Mesendoderm (in vitro differentiated cells): ENCODE data around the gene PTGR3.

ENCODE experiments used
- DNase-seq: peaks from one replicate; pipeline ENCODE4 v3.0.0; 2013
- H2AK5ac ChIP-seq: 2 replicates; pipeline ENCODE4 v1.6.1; 2013; ENCODE audit warnings: low read length, inconsistent platforms
- H2BK120ac ChIP-seq: 2 replicates; pipeline ENCODE4 v1.6.1; 2013; ENCODE audit warnings: low read depth, mild to moderate bottlenecking, low read length, moderate library complexity, mixed read lengths
- H2BK15ac ChIP-seq: replicated peaks from 2 replicates; pipeline ENCODE4 v1.6.1; 2013; ENCODE audit warnings: low read depth, mild to moderate bottlenecking, moderate library complexity
- H2BK5ac ChIP-seq: 2 replicates; pipeline ENCODE4 v1.6.1; 2013; ENCODE audit warnings: low read length, inconsistent platforms
- H3K18ac ChIP-seq: 2 replicates; pipeline ENCODE4 v1.6.1; 2013; ENCODE audit warnings: mild to moderate bottlenecking, low read length, mixed read lengths
- H3K23ac ChIP-seq: one replicate; pipeline ENCODE4 v1.6.1; 2013; ENCODE audit warnings: low read length
- H3K27ac ChIP-seq: 2 replicates; pipeline ENCODE4 v1.5.1; 2013; ENCODE audit warnings: low read depth, mild to moderate bottlenecking, inconsistent platforms, low read length, moderate library complexity
- H3K27me3 ChIP-seq: 2 replicates; pipeline ENCODE4 v1.6.1; 2013; ENCODE audit warnings: low read length, control low read depth, mild to moderate bottlenecking, inconsistent platforms; ENCODE audit not compliant: insufficient read depth, poor library complexity
- H3K36me3 ChIP-seq: 2 replicates; pipeline ENCODE4 v1.6.1; 2013; ENCODE audit warnings: low read length, inconsistent platforms; ENCODE audit not compliant: control insufficient read depth, insufficient read depth
- H3K4ac ChIP-seq: one replicate; pipeline ENCODE4 v1.6.1; 2013; ENCODE audit warnings: low read depth, mild to moderate bottlenecking, low read length, moderate library complexity
- H3K4me1 ChIP-seq: 2 replicates; pipeline ENCODE4 v1.6.1; 2013; ENCODE audit warnings: low read depth, low read length, inconsistent platforms; ENCODE audit not compliant: control insufficient read depth
- H3K4me2 ChIP-seq: 2 replicates; pipeline ENCODE4 v1.6.1; 2013; ENCODE audit warnings: low read length
- H3K4me3 ChIP-seq: 2 replicates; pipeline ENCODE4 v1.5.1; 2013; ENCODE audit warnings: mild to moderate bottlenecking, low read length
- H3K56ac ChIP-seq: one replicate; pipeline ENCODE4 v1.6.1; 2013; ENCODE audit warnings: low read length
- H3K79me1 ChIP-seq: 2 replicates; pipeline ENCODE4 v1.6.1; 2013; ENCODE audit warnings: low read length, inconsistent platforms
- H3K79me2 ChIP-seq: 2 replicates; pipeline ENCODE4 v1.6.1; 2013; ENCODE audit warnings: mild to moderate bottlenecking, low read length; ENCODE audit not compliant: control insufficient read depth, insufficient read depth
- H3K9ac ChIP-seq: 2 replicates; pipeline ENCODE4 v1.6.1; 2013; ENCODE audit warnings: low read length, inconsistent platforms
- H4K5ac ChIP-seq: one replicate; pipeline ENCODE4 v1.6.1; 2013; ENCODE audit warnings: low read length
- H4K8ac ChIP-seq: one replicate; pipeline ENCODE4 v1.6.1; 2013; ENCODE audit warnings: low read depth, mild to moderate bottlenecking, control low read depth, low read length, moderate library complexity
- WGBS: extraction: QIAGEN DNeasy Blood & Tissue Kit; methylation state at CpG from one replicate; pipeline ENCODE4 v1.1.7; 2013; ENCODE audit warnings: low lambda C conversion rate, missing lambda C conversion rate; ENCODE audit not compliant: insufficient coverage; ENCODE audit errors: extremely low coverage; 5-methylcytosine and 5-hydroxymethylcytosine counted together

The PTGR3 gene

GRCh38 chr18:75215663-75216062 is 6.7 kb upstream of the PTGR3 start:
- Histone ChIP-seq H2BK120ac (no peak overlapping the region), H3K4ac (no peak overlapping the region), H3K56ac (no peak overlapping the region), H3K79me2 (no peaks in the 10 kb centered on the region), H3K79me1 (no peaks in the 10 kb centered on the region), H3K27me3 (peaks cover 5% of the 10 kb centered on the region), H3K4me2 (no peak overlapping the region), H3K36me3 (no peaks in the 10 kb centered on the region), H4K8ac (no peak overlapping the region), H3K9ac (no peak overlapping the region), H2BK15ac (no peak overlapping the region), H3K4me1 (no peaks in the 10 kb centered on the region), H3K4me3 (no peak overlapping the region), H2AK5ac (no peak overlapping the region), H3K18ac (no peak overlapping the region), H3K23ac (no peak overlapping the region), H2BK5ac (no peak overlapping the region), H3K27ac (no peak overlapping the region), H4K5ac (no peak overlapping the region)
- no peak for DNase-seq
- WGBS = no CpG with 5 or more reads among the region's 4 CpGs

GRCh38 chr18:75214766-75215510 is 6.0 kb upstream of the PTGR3 start:
- Histone ChIP-seq H2BK15ac (no peak overlapping the region), H4K8ac (no peak overlapping the region)
- no CpG with 5 or more reads among the region's 12 CpGs for WGBS

GRCh38 chr18:75214332-75214690 is 5.4 kb upstream of the PTGR3 start:
- Histone ChIP-seq H4K8ac (no peak overlapping the region), H3K36me3 (no peaks in the 10 kb centered on the region), H3K27me3 (peaks cover 5% of the 10 kb centered on the region), H3K79me1 (no peaks in the 10 kb centered on the region), H3K56ac (no peak overlapping the region), H3K18ac (no peak overlapping the region), H2BK120ac (no peak overlapping the region), H3K4ac (no peak overlapping the region), H3K9ac (no peak overlapping the region), H2BK15ac (no peak overlapping the region), H3K4me1 (no peaks in the 10 kb centered on the region), H3K4me2 (no peak overlapping the region), H2AK5ac (no peak overlapping the region), H3K4me3 (no peak overlapping the region), H2BK5ac (no peak overlapping the region), H4K5ac (no peak overlapping the region), H3K23ac (no peak overlapping the region), H3K27ac (no peak overlapping the region), H3K79me2 (no peaks in the 10 kb centered on the region)
- no peak for DNase-seq
- no CpG with 5 or more reads among the region's 5 CpGs for WGBS

More at GRCh38 chr18:75214766-75215510, 6.0 kb upstream of the PTGR3 start:
- no peak overlapping the region for H2AK5ac ChIP-seq
- peaks cover 5% of the 10 kb centered on the region for H3K27me3 ChIP-seq
- no peak overlapping the region for H3K27ac ChIP-seq
- no peak overlapping the region for H3K4ac ChIP-seq
- no peak overlapping the region for H3K56ac ChIP-seq
- no peak for DNase-seq
- H3K79me2 ChIP-seq = no peaks in the 10 kb centered on the region
- H3K4me2 ChIP-seq = no peak overlapping the region
- H4K5ac ChIP-seq = no peak overlapping the region
- no peaks in the 10 kb centered on the region for H3K79me1 ChIP-seq
- no peaks in the 10 kb centered on the region for H3K4me1 ChIP-seq
- H3K36me3 ChIP-seq = no peaks in the 10 kb centered on the region
- H3K18ac ChIP-seq = no peak overlapping the region
- H3K4me3 ChIP-seq = no peak overlapping the region
- no peak overlapping the region for H2BK5ac ChIP-seq
- H2BK120ac ChIP-seq = no peak overlapping the region
- no peak overlapping the region for H3K9ac ChIP-seq
- H3K23ac ChIP-seq = peak overlapping the region; percentile 60

- H3K36me3 ChIP-seq = no peaks in the 10 kb centered on the region
- H3K4me2 ChIP-seq = no peak overlapping the region
- no peak overlapping the region for H3K4ac ChIP-seq
- no peak overlapping the region for H3K9ac ChIP-seq
- WGBS = no CpG with 5 or more reads among the region's 5 CpGs
- H4K5ac ChIP-seq = no peak overlapping the region
- no peak for DNase-seq
- H2AK5ac ChIP-seq = no peak overlapping the region
- no peak overlapping the region for H3K18ac ChIP-seq
- H3K56ac ChIP-seq = no peak overlapping the region
- H3K27me3 ChIP-seq = peaks cover 5% of the 10 kb centered on the region
- no peaks in the 10 kb centered on the region for H3K79me2 ChIP-seq
- H3K23ac ChIP-seq = no peak overlapping the region
- no peak overlapping the region for H4K8ac ChIP-seq
- no peaks in the 10 kb centered on the region for H3K4me1 ChIP-seq
- H3K27ac ChIP-seq = no peak overlapping the region
- H2BK5ac ChIP-seq = no peak overlapping the region
- H2BK15ac ChIP-seq = no peak overlapping the region
- no peak overlapping the region for H3K4me3 ChIP-seq
- no peak overlapping the region for H2BK120ac ChIP-seq
- no peaks in the 10 kb centered on the region for H3K79me1 ChIP-seq
Observed at GRCh38 chr18:75213611-75214331, 4.8 kb upstream of the PTGR3 start.

- H2BK15ac ChIP-seq = no peak overlapping the region
- no peak overlapping the region for H2BK120ac ChIP-seq
- no peak overlapping the region for H3K23ac ChIP-seq
- no peak overlapping the region for H3K4ac ChIP-seq
- H3K79me2 ChIP-seq = no peaks in the 10 kb centered on the region
- H2BK5ac ChIP-seq = no peak overlapping the region
- no peaks in the 10 kb centered on the region for H3K79me1 ChIP-seq
- no peak overlapping the region for H4K5ac ChIP-seq
- no peak overlapping the region for H3K18ac ChIP-seq
- H2AK5ac ChIP-seq = no peak overlapping the region
- H3K56ac ChIP-seq = no peak overlapping the region
- no peak overlapping the region for H3K9ac ChIP-seq
- no CpG with 5 or more reads among the region's 5 CpGs for WGBS
- H3K36me3 ChIP-seq = no peaks in the 10 kb centered on the region
- H3K4me1 ChIP-seq = peaks cover 3% of the 10 kb centered on the region
- H4K8ac ChIP-seq = no peak overlapping the region
- no peak overlapping the region for H3K27ac ChIP-seq
- no peak overlapping the region for H3K4me3 ChIP-seq
- no peak overlapping the region for H3K4me2 ChIP-seq
- no peak for DNase-seq
- H3K27me3 ChIP-seq = peaks cover 7% of the 10 kb centered on the region
Observed at GRCh38 chr18:75212751-75213090, 3.8 kb upstream of the PTGR3 start.
